CD14-positive monocyte (primary cell): ENCODE data around the gene UQCRC2. TPM values are rescaled to one million over a fixed set of nuclear protein-coding genes. Genes with fewer than 3 reads are reported as not detected.

Source experiments
- DNase-seq, 3 donors: peaks; one replicate each; pipeline ENCODE4 v3.0.0-alpha.2; 2011 to 2022
- H2AFZ ChIP-seq: 2 replicates; pipeline ENCODE4 v1.6.0; 2012; ENCODE audit warnings: mild to moderate bottlenecking, low read depth, low read length, inconsistent platforms; ENCODE audit not compliant: insufficient read depth, poor library complexity, severe bottlenecking
- H3K27ac ChIP-seq, 2 donors: 1 replicate in 1 of 2; 2 replicates in 1 of 2; pipeline ENCODE4 v1.5.1; 2012 to 2013; ENCODE audit warnings: low read length in 2 of 2, control low read depth in 1 of 2, inconsistent platforms in 1 of 2, low read depth in 1 of 2, mild to moderate bottlenecking in 1 of 2
- H3K27me3 ChIP-seq, 2 donors: one replicate each; pipeline versions ENCODE4 v1.6.0 to v1.6.1; 2011 to 2013; ENCODE audit warnings: low read length in 2 of 2; ENCODE audit not compliant: control insufficient read depth in 2 of 2, insufficient read depth in 2 of 2
- H3K36me3 ChIP-seq, 2 donors: replicated peaks in 1 of 2; 1 replicate in 1 of 2; 2 replicates in 1 of 2; pipeline versions ENCODE4 v1.5.1 to v1.6.1; 2012 to 2013; ENCODE audit warnings: low read length in 2 of 2, control low read depth in 1 of 2, inconsistent platforms in 1 of 2, mild to moderate bottlenecking in 1 of 2; ENCODE audit not compliant: insufficient read depth in 2 of 2, control insufficient read depth in 1 of 2
- H3K4me1 ChIP-seq, 2 donors: 1 replicate in 1 of 2; 2 replicates in 1 of 2; pipeline versions ENCODE4 v1.5.1 to v1.6.1; 2012 to 2013; ENCODE audit warnings: low read length in 2 of 2, control low read depth in 1 of 2, inconsistent platforms in 1 of 2, mild to moderate bottlenecking in 1 of 2, moderate library complexity in 1 of 2; ENCODE audit not compliant: insufficient read depth in 2 of 2, control insufficient read depth in 1 of 2
- H3K4me2 ChIP-seq: replicated peaks from 2 replicates; pipeline ENCODE3; 2012; ENCODE audit warnings: low read length, moderate library complexity, mild to moderate bottlenecking; ENCODE audit not compliant: poor library complexity, severe bottlenecking; ENCODE audit errors: extremely low read depth
- H3K4me3 ChIP-seq, 3 experiments: fragments of 200-600 bp in 1 of 3; sonication (generic) in 1 of 3; replicated peaks in 1 of 3; 1 replicate in 2 of 3; 2 replicates in 1 of 3; pipeline ENCODE4 v1.5.1; 2011 to 2013; ENCODE audit warnings: low read length in 3 of 3, mild to moderate bottlenecking in 3 of 3, control low read depth in 2 of 3, low read depth in 2 of 3, inconsistent platforms in 1 of 3, moderate library complexity in 1 of 3
- H3K79me2 ChIP-seq: 2 replicates; pipeline ENCODE4 v1.6.0; 2012; ENCODE audit warnings: mild to moderate bottlenecking, control low read depth, inconsistent platforms, low read length, moderate library complexity; ENCODE audit not compliant: insufficient read depth
- H3K9ac ChIP-seq: 2 replicates; pipeline ENCODE4 v1.6.0; 2017; ENCODE audit warnings: low read length, mild to moderate bottlenecking; ENCODE audit not compliant: insufficient read depth, poor library complexity, severe bottlenecking
- H3K9me3 ChIP-seq, 2 donors: replicated peaks in 1 of 2; 1 replicate in 1 of 2; 2 replicates in 1 of 2; pipeline versions ENCODE4 v1.5.1 to v1.6.1; 2012 to 2013; ENCODE audit warnings: low read length in 2 of 2, control low read depth in 1 of 2; ENCODE audit not compliant: control insufficient read depth in 1 of 2, insufficient read depth in 1 of 2
- H4K20me1 ChIP-seq: 2 replicates; pipeline ENCODE4 v1.6.0; 2012; ENCODE audit warnings: mild to moderate bottlenecking, low read length, control low read depth, moderate library complexity; ENCODE audit not compliant: insufficient read depth
- H3K27ac Mint-ChIP-seq, 7 donors: one replicate each; pipeline ENCODE4 v1.8.0; 2020; ENCODE audit warnings: mild to moderate bottlenecking in 7 of 7, mixed read lengths in 7 of 7, moderate library complexity in 6 of 7, inconsistent platforms in 2 of 7
- H3K27me3 Mint-ChIP-seq, 3 donors: one replicate each; pipeline ENCODE4 v1.8.0; 2021 to 2022; ENCODE audit warnings: low read depth in 3 of 3, mild to moderate bottlenecking in 3 of 3, mixed read lengths in 3 of 3, moderate library complexity in 3 of 3, inconsistent platforms in 1 of 3
- H3K36me3 Mint-ChIP-seq, 2 donors: one replicate each; pipeline ENCODE4 v1.8.0; 2020; ENCODE audit warnings: mixed read lengths in 2 of 2, inconsistent platforms in 1 of 2, mild to moderate bottlenecking in 1 of 2
- H3K4me1 Mint-ChIP-seq: one replicate; pipeline ENCODE4 v1.8.0; 2020; ENCODE audit warnings: mild to moderate bottlenecking, mixed read lengths
- H3K4me3 Mint-ChIP-seq, 2 donors: one replicate each; pipeline ENCODE4 v1.8.0; 2020; ENCODE audit warnings: mild to moderate bottlenecking in 2 of 2, mixed read lengths in 2 of 2, moderate library complexity in 1 of 2
- H3K9me3 Mint-ChIP-seq, 7 donors: one replicate each; pipeline ENCODE4 v1.8.0; 2020 to 2022; ENCODE audit warnings: mixed read lengths in 7 of 7, mild to moderate bottlenecking in 6 of 7, moderate library complexity in 6 of 7, inconsistent platforms in 2 of 7
- CTCF ChIP-seq: fragments of 200-600 bp; IDR thresholded peaks from one replicate; pipeline ENCODE4 v1.8.0; 2022; ENCODE audit warnings: antibody characterized with exemption, mild to moderate bottlenecking
- WGBS: methylation state at CpG from one replicate; pipeline ENCODE4 v1.1.5; 2013; ENCODE audit warnings: missing lambda C conversion rate; ENCODE audit not compliant: insufficient coverage; 5-methylcytosine and 5-hydroxymethylcytosine counted together
- intact Hi-C, 2 donors: fragments of 100-400 bp; cut with micrococcal nuclease; formaldehyde crosslinking; loops; one replicate each; pipeline versions ENCODE4 v1.15.0 to v1.15.1; 2023
- polyA plus RNA-seq, 3 donors: library from polyadenylated mRNA; depleted of rRNA in 1 of 3; unstranded in 2 of 3; stranded (reverse) in 1 of 3; fragments of 300-500 nt in 2 of 3; fragments of >200 nt in 1 of 3; fragmentation: Illumina TruSeq in 2 of 3; gene quantifications; 1 replicate in 2 of 3; 2 replicates in 1 of 3; pipeline ENCODE4 v1.2.3, GENCODE V29; 2012 to 2021

Gene UQCRC2
- polyA plus RNA-seq, 3 donors, result 101 to 195 (median 189) TPM

- H3K27ac Mint-ChIP-seq, result peak overlapping the region in 6 of 7 donors; percentile 4 to 83 (median 38)
- peaks cover 30% of the 10 kb centered on the region for H3K4me1 Mint-ChIP-seq
- no peaks in the 10 kb centered on the region for H3K9me3 Mint-ChIP-seq
- H3K4me3 Mint-ChIP-seq, result no peak overlapping the region
- Histone ChIP-seq H3K4me3 (no peak overlapping the region), H3K36me3 (peaks cover 0 to 4% of the 10 kb centered on the region in 2 donors), H3K27me3 (no peaks in the 10 kb centered on the region), H3K9me3 (no peaks in the 10 kb centered on the region), H3K27ac (peak overlapping the region in 1 of 2 donors; percentile 11), H3K9ac (no peak overlapping the region), H3K79me2 (peaks cover 64% of the 10 kb centered on the region), H3K4me2 (no peak overlapping the region), H2AFZ (no peak overlapping the region), H3K4me1 (peaks cover 22 to 37% of the 10 kb centered on the region in 2 donors), H4K20me1 (peaks cover 25% of the 10 kb centered on the region)
- peak; percentile 7 to 15 (median 9) for DNase-seq
- WGBS, result 42% methylated on average over 2 of the region's 7 CpGs
- peak; percentile 47 for TF ChIP-seq CTCF
- H3K27me3 Mint-ChIP-seq, result no peaks in the 10 kb centered on the region
- intact Hi-C loops, result loop anchor here in 1 of 2 donors (5.0 kb wide), 1 partner anchor 294 kb away; no protein-coding TSS in a partner anchor
- H3K36me3 Mint-ChIP-seq, result peaks cover 7% of the 10 kb centered on the region in 2 donors
Observed at GRCh38 chr16:21950782-21951521, 2.2 kb upstream of the UQCRC2 start.

- no peaks in the 10 kb centered on the region for H3K9me3 ChIP-seq
- WGBS, result 0% methylated on average over 19 of the region's 24 CpGs
- DNase-seq, result peak; percentile 59 to 66 (median 60)
- peak overlapping the region; percentile 95 to 99 for H3K4me3 Mint-ChIP-seq
- intact Hi-C loops, result loop anchor here in 1 of 2 donors (5.0 kb wide), 1 partner anchor 295 kb away; no protein-coding TSS in a partner anchor
- H3K36me3 Mint-ChIP-seq, result peaks cover 18% of the 10 kb centered on the region in 2 donors
- H3K79me2 ChIP-seq, result peaks cover 77% of the 10 kb centered on the region
- H2AFZ ChIP-seq, result peak overlapping the region; percentile 96
- peak overlapping the region; percentile 83 for H3K4me2 ChIP-seq
- no peak for TF ChIP-seq CTCF
- H3K4me1 ChIP-seq, result peaks cover 22 to 37% of the 10 kb centered on the region in 2 donors
- peak overlapping the region; percentile 88 to 99 for H3K27ac ChIP-seq
- H3K9ac ChIP-seq, result peak overlapping the region; percentile 94
- peaks cover 30% of the 10 kb centered on the region for H3K4me1 Mint-ChIP-seq
- no peaks in the 10 kb centered on the region for H3K27me3 Mint-ChIP-seq
- peaks cover 6 to 17% of the 10 kb centered on the region in 2 donors for H3K36me3 ChIP-seq
- H3K27me3 ChIP-seq, result no peaks in the 10 kb centered on the region
- H3K9me3 Mint-ChIP-seq, result no peaks in the 10 kb centered on the region
- peaks cover 36% of the 10 kb centered on the region for H4K20me1 ChIP-seq
- H3K27ac Mint-ChIP-seq, result peak overlapping the region; percentile 98 to 100 (median 99)
- H3K4me3 ChIP-seq, result peak overlapping the region; percentile 89 to 91 (median 89)
Observed at GRCh38 chr16:21952040-21952792, 945 bp upstream of the UQCRC2 start.
